ENCODE data around the gene CHD9.

Gene CHD9

DNA sequence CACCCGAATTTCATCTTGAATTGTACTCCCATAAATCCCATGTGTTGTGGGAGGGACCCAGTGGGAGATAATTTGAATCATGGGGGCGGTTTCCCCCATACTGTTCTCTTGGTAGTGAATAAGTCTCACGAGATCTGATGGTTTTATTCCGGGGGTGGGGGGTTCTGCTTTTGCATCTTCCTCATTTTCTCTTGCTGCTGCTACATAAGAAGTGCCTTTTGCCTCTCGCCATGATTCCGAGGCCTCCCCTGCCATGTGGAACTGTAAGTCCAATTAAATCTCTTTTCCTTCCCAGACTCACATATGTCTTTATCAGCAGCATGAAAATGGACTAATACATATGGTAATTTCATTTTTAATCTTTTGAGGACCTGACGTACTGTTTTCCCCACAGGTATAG lies 20.7 kb downstream of the CHD9 start:
- DNase-seq: peak; percentile 71 to 80 (median 75)

DNA sequence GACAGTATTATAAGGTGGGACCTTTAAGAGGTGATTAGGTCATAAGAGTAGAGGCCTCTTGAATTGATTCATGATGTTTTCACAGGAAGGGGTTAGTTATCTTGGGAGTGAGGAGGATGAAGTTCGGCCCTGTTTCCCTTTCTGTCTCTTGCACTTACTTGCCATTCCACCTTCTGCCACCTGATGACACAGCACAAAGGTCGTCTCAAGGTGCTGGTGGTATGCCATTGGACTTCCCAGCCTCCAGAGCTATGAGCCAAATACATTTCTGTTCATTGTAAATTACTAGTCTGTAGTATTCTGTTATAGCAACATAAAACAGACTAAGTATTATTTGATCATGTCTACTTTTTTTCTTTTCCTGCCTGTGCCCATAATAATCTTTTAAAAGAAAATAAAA lies 23.5 kb downstream of the CHD9 start:
- no peak for DNase-seq

DNA sequence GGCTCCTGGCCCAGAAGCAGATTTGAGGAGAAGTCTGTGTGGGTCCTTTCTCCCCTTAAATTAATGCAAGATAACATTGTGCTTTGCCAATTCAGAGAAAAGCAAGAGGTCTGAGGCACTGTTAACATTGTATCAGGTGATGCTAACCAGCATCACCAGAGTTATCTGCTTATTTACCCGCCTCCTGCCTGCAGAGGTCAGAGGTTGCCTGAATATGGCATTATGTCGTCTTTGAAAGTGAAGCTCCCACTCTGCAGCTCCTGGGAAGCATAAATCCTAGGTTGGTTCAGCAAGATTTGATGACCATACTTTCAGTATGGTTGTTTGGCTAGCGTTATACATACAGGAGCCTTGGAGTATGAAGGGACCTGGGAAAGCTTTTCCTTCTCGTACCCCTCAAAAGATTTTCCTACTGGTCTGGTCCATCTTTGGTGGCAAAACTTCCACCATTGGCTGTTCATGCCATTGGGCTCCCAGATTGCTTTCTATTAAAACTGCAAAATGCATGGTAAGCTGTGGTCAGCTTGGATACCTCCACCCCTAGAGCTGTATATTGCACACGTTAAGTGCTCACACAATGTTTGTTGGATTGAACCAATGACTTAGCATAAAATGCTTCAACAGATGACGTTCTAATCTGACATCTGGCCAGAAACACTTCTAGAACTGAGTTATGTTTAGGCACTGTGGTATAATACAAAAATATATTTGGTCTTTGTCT lies 24.1 kb downstream of the CHD9 start:
- no peak for DNase-seq

DNA sequence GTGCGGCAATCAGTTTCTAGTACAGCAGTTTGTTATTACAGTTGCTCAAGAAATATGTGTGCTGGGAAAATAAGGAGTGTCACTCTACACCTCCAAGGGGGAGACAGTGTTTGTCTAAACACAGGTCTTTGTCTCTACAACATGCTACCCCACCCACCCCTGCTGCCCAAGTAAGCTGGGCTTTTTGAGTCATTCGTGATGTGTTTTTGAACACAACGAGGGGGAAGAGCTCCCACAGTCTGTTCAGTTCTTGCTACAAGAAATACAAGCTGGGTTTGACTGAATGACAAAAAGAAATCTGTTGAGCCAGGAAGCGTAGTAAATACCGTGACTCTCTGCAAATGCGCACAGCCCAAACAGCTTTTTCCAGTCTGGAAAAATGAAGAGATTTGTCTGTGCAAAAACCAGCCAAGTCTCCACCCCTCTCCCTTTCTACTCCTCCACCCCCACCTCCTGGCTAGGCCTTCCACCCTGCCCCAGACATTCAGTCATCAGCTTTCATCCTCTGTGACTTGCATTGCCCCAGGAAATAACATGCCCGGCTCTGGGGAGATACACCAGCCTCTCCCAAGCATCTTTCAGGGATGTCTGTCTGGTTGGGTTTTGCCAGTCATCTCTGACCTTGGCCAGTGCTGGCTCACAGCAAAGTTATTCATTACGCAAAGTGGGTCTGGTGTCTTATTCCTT lies 25.7 kb downstream of the CHD9 start:
- DNase-seq: no peak

DNA sequence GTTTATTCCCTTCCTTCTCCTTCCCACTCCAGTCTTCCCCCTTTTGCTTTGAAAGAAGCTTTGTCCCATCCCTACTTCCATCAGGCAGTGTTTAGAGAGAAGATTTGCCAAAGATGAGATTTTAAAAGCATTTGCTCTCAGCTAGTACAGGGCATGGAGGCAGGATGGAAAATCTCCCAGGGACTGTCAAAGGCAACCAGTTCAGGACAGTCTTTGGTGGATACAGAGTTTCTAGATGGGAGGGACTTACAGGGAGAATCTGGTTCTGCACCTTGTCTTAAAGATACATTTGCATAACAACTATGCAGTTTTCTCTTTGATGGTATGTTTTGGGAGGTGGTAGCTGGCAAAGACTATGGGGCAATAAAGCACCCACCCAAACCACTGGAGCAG lies 26.2 kb downstream of the CHD9 start:
- no peak for DNase-seq

DNA sequence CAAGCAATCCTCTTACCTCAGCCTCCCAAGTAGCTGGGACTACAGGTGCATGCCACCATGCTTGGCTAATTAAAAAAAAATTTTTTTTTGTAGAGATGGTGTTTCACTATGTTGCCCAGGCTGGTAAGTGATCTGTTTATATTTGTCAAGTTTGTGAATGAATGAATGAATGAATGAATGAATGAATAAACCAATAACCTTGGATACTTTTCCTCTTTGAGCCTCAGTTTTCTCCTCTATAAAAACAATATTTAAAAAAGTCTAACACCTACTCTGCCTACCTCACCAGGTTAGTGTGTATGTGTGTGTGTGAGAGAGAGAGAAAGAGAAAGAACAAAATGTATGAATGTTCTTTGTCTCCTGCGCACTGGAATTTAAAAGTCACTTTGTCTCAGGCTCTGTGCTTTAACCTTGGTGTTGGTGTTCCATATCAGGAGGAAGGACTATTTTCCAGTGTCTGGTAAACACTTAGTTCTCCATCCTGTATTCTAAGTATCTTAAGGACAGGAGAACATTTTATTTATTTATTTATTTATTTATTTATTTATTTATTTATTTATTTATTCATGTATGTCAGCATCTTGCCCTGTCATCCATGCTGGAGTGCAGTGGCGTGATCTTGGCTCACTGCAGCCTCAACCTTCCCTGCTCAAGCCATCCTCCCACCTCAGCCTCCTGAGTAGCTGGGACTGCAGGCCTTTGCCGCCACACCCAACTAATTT lies 27.1 kb downstream of the CHD9 start:
- DNase-seq: no peak

DNA sequence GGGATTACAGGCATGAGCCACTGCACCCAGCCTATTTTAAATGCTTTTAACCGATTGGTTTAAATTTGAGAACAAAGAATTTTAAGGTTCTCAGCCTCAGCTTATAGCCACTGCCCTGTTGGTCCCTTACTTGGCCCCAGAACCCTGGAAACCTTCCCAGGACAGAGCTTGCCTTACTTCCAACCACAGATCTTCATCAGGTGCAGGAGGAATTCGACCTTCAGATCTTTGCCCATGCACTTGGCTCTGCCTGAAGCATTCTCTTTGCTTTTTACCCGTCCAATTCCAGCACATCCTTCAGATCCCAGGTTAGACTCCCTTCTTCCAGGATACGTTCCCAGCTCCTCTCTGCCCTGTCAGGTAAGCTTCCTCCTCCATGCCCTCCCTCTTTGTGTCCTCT lies 27.7 kb downstream of the CHD9 start:
- no peak for DNase-seq

DNA sequence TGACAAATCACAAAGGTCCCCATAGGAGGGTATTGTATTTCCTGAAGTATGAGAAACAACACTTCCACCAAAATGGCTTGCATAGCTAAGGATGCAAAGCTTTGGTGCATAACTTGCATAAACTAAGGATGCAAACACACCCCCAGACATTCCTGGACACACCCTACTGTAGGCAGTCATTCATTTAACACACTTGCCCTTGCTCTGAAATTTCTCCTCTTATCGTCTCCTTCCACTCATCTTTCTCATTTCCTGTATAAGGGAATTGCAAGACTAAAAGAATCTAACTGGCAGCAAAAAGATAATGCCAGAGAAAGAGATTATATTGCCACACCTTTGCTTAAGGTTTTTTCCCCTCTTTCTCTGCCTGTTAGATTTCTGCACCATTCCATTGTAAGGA lies 28.3 kb downstream of the CHD9 start:
- DNase-seq: no peak

DNA sequence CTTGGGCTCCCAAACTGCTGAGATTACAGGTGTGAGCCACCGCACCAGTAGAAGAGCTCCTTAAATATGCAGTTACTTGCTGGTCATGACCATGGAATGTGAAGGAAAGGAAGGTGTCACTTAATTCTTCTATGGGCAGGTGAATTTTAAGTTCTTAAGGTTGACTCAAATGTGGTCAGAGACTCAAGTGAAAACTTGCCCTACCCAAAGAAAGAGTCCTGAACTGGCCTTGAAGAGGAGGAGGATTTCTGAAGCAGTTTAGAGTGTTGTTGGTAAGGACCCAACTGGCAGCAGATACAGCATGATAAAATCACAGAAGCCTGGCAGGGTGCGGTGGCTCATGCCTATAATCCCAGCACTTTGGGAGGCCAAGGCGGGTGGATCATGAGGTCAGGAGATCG lies 29.4 kb downstream of the CHD9 start:
- no peak for DNase-seq

DNA sequence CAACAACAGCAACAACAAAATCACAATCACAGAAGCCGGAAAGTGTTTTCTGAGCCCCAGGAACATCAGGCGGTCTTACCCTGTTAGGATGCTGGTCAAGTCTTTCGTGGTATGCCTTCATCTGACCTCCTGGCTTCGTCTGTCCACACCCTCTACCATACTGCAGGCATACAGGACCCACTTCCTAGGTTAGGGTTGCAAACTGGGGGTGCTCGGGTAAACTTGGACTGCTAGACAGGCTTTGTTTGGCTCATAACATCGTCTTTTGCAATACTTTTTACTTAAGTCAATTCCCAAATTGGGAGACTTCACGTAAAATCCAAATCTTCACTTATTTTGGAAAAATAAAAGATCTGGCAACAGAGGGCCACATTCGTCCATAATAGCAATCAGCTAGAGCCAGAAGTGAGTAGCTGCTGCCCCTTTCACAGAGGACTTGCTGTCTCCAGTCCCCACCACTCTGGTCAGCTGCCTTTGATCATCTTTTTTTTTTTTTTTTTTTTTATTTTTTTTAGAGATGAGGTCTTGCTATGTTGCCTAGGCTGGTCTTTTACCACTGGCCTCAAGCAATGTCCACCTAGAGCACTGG lies 30.0 kb downstream of the CHD9 start:
- DNase-seq: no peak

DNA sequence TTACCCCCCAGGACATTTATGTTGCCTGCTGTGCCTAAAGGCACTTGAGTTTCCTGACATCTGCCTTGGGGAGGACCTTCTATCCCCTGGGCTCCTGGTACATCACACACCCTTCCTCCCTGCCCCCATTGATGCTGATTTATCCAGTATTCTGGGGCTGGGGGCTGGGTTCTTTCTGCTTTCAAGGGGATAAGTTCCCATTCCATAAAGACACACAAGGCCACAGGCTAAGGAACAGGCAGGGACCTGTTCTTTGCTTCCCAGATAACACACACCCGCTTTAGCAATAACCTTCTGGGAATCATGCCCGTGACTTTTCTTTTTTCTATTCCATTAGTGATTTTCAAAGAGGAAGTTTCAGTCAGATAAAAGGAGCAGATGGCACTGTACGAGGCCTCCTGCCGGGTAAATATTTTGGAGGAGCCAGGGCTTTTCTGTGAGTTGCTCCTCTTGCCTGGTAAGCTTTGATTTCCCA lies 30.6 kb downstream of the CHD9 start:
- DNase-seq: peak in 1 of 3 donors; percentile 22

DNA sequence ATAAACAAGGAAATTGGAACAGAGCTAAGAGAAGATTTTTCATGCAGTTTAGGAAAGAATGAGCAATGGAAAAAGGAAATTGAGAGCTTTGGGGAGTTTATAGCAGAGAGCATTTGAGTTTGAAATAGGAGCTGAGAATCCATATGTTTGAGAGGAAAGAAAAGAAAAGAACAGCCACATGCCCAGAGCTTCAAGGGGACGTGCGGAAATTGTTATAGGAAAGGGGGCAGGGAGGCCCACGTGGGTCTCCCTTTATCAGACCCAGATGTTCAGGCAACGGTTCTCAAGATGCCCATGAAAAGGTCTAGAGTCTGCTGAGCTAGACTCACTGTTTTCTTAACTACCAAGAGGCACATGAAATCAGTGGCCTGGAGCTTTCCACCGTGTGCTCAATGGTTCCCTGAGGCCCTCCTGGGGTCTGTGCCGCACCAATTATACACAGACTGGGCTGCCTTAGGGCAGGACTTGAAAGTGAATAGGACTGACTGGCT lies 31.2 kb downstream of the CHD9 start:
- no peak for DNase-seq

DNA sequence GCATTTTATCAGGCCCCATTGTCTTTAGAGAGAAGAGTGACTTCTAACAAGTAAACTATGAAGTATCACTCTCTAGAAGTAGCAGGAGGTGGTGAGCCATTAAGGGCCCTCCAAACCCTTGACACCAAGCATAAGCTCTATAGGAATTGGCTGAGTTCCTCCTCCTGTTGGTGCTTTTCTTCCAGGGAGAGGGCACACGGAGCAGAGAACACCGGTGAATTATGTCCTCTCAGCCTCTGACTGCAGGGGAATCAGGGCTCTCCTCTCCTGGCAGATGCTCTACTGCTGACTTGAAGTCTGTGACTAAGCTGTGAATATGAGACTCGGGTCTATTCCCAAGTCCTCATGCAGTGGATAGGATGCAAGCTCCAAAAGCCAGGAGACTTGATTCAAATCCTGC lies 32.3 kb downstream of the CHD9 start:
- DNase-seq: no peak

DNA sequence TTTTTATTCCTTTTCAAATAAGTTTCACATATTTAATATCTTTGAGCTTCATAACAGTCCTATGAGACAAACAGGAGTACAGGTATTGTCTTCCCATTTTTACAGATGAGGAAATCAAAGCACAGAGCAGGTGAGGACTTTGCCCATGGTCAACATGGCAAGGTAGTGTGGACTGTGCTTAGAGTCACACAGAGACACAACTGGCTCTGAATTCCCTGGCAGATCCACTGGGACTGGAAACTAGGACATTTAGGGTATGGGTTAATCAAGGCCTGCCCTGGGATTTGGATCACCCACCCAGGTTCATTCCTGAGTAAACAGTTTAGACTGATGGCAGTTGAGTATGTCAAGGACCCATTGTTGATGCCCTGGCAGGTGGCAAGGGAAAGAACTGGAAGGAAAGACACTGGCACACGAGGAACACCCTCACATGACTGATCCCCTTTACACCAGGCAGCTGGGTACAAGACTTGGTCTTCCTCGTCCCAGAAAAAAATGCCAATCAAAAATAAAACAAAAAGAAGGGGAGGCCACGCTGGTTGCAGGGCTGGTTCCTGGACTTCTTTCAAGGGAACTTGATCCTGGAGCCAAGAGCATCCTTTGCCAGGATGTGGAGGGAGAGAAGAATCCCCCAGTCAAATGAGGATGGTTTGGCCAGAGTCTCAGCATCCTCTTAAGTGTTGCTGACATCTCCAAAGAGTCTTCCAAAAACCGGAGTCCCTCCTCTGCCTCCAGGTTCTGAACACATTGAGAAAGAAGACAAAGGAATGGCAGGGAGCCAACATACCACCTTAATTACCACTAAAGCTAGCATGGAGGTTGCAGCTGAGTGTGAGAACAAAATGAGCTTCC lies 34.9 kb downstream of the CHD9 start:
- no peak for DNase-seq

DNA sequence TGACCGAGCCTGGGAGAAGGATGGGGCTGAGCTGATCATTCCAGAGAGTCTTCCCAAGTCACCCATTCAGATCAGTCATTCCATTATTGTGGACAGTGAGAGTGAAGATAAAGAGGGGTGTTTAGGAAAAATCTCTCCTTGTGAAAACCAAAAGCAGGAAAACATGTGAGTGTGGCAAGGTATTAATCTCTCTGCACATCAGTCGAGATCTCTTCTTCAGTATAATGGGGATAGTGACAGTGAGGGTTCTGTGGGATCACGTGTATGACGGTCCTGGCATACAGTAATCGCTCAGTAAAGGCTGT lies 35.4 kb downstream of the CHD9 start:
- DNase-seq: no peak

DNA sequence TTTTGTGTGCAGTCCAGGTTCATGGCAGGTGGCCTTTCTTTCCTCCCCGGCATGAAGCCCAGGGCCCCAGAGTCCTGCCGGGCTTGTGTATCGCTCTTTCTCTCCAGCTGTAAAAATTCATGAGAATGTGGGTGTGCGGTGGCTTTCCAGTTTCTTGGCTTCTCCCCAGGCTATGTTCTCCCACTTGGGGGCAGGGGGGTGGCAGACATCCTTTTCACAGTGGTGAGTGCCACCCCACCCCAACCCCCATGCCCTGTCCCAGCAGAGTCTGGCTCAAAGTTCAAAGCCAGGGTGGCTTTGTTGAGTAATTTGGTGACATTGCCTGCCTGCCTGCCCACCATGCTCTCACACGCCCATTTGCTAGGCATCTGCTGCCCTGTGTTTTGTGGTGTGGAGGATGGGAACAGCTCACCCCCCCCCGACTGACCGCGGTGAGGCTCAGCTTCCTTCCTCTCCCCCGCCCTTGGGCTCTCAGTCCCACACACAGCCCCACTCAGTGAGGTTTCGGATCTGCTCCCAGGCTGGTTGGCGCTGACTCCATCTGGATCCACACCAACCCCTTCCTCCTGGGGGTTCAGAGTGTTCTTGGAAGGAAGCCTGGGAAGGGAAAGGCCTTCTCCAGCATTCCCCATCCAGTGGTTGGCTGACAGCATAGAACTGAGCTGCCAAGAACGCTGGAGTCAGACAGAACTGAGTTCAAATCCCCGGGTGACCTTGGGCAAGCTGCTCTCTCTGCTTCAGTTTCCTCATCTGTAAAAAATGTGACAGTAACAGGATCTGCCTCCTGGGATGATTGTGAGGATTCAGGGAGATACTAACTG lies 36.0 kb downstream of the CHD9 start:
- peak; percentile 77 to 86 (median 82) for DNase-seq

DNA sequence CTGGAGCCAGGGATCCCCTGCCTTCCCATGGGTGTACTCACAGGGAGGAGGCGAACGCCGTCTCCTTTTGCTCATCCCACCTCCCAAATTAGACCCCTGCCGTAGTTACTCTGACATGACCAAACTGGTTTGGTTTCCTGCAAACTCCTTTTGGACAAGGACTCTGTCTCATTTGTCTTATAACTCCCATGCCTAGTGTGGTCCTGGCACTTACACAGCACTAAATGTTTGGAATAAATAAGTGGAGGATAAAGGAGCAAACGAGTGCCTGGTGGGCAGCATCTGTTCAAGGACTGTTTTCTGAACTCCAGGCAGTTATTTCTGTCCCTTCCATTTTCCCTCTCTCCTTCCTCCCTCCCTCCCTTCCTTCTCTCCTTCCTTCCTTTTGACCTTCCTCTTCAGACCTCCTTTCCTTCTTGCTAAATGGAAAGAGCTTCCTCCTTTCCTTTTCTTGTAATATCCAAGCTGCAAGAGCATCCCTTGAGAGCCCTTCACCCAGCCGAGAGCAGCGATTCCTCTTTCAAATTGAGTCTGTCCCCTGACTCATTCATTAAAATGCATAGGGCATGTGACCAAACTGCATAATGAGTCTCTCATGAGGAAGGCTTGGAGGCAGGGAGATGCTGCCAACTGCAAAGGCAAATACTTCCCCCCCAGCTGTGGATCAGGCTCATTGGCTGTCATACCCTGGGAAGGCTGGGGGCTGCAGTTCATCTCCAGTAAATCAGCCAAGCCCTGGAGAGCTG lies 36.8 kb downstream of the CHD9 start:
- DNase-seq: peak; percentile 84 to 94 (median 91)

DNA sequence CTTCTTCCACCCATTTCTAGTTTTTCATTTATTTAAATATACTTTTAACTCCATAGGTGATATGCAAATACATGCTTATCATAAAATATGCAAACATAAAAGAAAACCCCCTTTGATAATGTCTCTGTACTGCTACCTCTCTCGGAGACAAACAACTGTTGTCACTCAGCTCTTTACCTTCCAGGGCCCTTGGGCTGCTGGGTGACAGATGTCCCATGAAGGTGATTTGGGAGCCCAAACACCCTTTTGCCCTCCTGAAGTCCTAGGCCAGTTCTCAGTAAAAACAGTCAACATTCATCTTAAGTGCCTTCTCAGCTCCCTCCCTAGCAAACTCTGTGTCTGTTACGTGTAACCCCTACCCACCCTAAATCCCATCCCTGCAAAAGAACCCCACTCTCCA lies 37.5 kb downstream of the CHD9 start:
- DNase-seq: no peak

DNA sequence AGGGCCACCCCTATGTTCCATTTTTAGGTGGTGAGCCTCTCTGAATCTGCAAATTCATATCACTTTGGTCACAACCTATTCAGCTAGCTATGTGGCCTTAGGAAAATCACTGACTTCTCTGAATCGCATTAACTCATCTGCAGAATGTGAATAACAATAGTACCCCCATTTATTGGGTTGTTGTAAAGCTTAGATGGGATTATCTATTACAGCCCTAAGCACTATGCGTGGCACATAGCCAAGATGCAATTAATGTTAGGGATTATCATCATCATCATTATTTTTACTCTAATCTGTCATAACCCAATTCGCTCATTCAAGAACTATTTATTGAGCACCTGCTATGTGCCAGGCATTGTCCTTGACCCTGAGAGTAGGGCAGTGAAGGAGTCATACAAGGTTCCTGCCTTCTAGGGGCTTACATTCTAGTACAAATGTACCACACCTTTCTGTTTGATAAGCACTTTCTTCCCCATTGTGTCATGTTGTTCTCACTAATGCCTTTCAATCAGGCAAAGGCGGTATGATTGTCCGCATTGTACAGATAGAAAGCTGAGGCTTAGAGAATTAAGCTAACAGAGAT lies 38.5 kb downstream of the CHD9 start:
- no peak for DNase-seq

DNA sequence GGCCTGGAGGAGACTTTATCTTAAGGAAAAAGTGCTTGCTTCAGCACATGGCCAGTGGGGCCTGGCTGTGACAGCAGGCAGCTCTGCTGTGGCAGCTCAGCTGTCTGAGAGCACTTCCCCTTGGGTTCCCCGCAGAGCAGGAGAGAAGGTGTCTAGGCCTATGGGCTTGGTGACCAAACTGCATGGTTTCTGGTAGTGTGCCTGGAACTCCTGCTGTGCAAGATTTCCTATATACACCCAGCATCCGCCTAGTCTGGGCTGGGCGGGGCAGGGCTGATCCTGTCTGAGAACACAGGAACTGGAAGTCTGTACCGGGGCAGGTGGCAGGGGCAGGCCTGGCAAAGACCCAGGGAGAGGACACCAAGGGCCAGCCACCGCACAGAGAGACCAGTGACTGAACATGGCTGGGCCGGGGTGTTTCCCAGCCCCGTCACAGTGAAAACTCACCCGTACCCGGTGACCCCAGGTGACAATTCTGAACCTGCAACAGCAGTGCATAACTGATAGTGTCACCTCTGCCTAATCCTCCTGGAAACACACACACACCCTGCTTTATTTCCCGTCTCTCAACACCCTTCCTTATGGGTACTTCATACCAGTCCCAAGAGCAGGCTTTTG lies 39.3 kb downstream of the CHD9 start:
- DNase-seq: peak; percentile 64 to 73 (median 69)
